DND-41 (cell line): ENCODE results near the gene APOBEC3H.

Experiments used
- EZH2 ChIP-seq: IDR thresholded peaks from 3 replicates; pipeline ENCODE4 v1.6.1; 2012; ENCODE audit warnings: borderline replicate concordance, low read depth, mild to moderate bottlenecking, moderate library complexity, low read length, inconsistent platforms; ENCODE audit not compliant: severe bottlenecking
- TF ChIP-seq, protein P1 (sequence below): IDR thresholded peaks from 2 replicates; pipeline ENCODE4 v1.5.1; 2012; ENCODE audit warnings: borderline replicate concordance, low read length, moderate library complexity, mild to moderate bottlenecking; ENCODE audit not compliant: poor library complexity, severe bottlenecking; ENCODE audit errors: extremely low read depth

DNA sequence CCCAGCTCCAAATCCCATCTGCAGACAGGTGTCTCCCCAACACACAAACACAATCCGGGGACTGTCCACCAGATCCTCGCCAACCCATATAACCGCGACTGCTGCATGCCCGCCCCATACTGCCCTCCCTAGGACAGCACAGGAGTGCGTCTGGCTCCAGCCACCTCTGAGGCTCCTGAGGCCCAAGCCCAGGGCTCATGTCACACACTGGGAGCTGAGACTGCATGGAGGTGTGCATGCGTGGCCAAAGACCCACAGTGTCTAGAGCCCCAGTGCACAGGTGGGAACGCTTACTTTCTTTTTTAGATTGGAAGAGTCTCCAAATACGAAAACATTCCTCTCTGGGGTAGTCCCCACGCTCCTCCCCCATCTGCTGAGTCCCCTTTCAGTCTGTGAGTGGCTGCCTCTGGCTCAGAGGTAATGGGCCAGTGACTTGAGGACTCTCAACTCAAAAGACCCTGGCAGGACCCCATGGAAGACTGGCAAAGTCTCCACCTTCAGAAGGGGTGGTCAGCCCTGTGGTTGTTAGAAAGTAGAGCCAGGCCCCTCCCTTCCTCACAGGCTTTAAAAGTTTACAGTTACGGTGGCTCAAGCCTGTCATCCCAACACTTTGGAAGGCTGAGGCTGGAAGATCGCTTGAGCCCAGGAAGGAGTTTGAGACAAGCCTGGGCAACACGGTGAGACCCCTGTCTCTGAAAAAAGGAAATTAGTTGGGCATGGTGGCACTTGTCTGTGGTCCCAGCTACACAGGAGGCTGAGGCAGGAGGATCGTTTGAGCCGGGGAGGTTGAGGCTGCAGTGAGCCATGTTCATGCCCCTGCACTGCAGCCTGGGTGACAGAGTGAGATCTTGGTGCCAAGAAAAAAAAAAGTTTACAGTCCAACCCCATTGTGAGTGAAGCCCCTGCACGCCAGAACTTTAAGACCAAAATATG lies 53.1 kb downstream of the APOBEC3H start:
- TF ChIP-seq, protein P1, sequence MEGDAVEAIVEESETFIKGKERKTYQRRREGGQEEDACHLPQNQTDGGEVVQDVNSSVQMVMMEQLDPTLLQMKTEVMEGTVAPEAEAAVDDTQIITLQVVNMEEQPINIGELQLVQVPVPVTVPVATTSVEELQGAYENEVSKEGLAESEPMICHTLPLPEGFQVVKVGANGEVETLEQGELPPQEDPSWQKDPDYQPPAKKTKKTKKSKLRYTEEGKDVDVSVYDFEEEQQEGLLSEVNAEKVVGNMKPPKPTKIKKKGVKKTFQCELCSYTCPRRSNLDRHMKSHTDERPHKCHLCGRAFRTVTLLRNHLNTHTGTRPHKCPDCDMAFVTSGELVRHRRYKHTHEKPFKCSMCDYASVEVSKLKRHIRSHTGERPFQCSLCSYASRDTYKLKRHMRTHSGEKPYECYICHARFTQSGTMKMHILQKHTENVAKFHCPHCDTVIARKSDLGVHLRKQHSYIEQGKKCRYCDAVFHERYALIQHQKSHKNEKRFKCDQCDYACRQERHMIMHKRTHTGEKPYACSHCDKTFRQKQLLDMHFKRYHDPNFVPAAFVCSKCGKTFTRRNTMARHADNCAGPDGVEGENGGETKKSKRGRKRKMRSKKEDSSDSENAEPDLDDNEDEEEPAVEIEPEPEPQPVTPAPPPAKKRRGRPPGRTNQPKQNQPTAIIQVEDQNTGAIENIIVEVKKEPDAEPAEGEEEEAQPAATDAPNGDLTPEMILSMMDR: no peak
- no peak for TF ChIP-seq EZH2
